Psoas muscle (tissue), 8 donors: ENCODE data around the gene ADSS1. TPM values are rescaled to one million over a fixed set of nuclear protein-coding genes. Genes with fewer than 3 reads are reported as not detected.
A peak's percentile ranks its signal among the peaks of the same experiment; 100 is the strongest.
"Not testable (repeated sequence)": the region's sequence is repeated elsewhere in the genome, so short reads cannot be mapped to it uniquely, and the experiment has no call there.

Experiments
- ATAC-seq, 4 donors: fragments of 200-7000 bp; cut with Tn5 transposase; one replicate each; pipeline ENCODE4 v1.9.1; 2020; ENCODE audit warnings: moderate library complexity in 3 of 4, mild to moderate bottlenecking in 2 of 4
- DNase-seq, 2 donors: peaks; one replicate each; pipeline ENCODE4 v3.0.0-alpha.2; 2020
- H3K27ac ChIP-seq: fragments of 200-600 bp; one replicate; pipeline ENCODE4 v1.8.0; 2022
- H3K27me3 ChIP-seq, 3 donors: fragments of 200-600 bp in 1 of 3; one replicate each; pipeline versions ENCODE4 v1.6.1 to v1.8.0; 2013 to 2022; ENCODE audit warnings: low read length in 2 of 3, mild to moderate bottlenecking in 2 of 3, moderate library complexity in 1 of 3; ENCODE audit not compliant: insufficient read depth in 3 of 3
- H3K36me3 ChIP-seq, 2 donors: fragments of 200-600 bp in 1 of 2; one replicate each; pipeline versions ENCODE4 v1.6.1 to v1.8.0; 2013 to 2022; ENCODE audit warnings: low read depth in 1 of 2, mild to moderate bottlenecking in 1 of 2, moderate library complexity in 1 of 2; ENCODE audit not compliant: insufficient read depth in 1 of 2
- H3K4me1 ChIP-seq: fragments of 200-600 bp; one replicate; pipeline ENCODE4 v1.8.0; 2022
- H3K4me3 ChIP-seq: fragments of 200-600 bp; one replicate; pipeline ENCODE4 v1.8.0; 2022; ENCODE audit warnings: mild to moderate bottlenecking
- H3K9me3 ChIP-seq: fragments of 200-600 bp; one replicate; pipeline ENCODE4 v1.8.0; 2022
- CTCF ChIP-seq: fragments of 200-600 bp; IDR thresholded peaks from one replicate; pipeline ENCODE4 v1.8.0; 2022; ENCODE audit warnings: antibody characterized with exemption
- WGBS, 3 donors: extraction: QIAGEN DNeasy Blood & Tissue Kit; methylation state at CpG; one replicate each; pipeline versions ENCODE4 v1.1.6 to v1.1.7; 2013; 5-methylcytosine and 5-hydroxymethylcytosine counted together
- intact Hi-C, 2 donors: fragments of 100-400 bp; cut with DNase I; formaldehyde crosslinking; loops; one replicate each; pipeline versions ENCODE4 v1.11.0 to v1.14.2; 2022
- polyA plus RNA-seq, 3 donors: library from polyadenylated mRNA; stranded (reverse); fragments of 200-250 nt; gene quantifications; one replicate each; pipeline ENCODE4 v1.2.3, GENCODE V29; 2013
- total RNA-seq, 4 donors: library from RNA; stranded (reverse); fragmentation: NEBNext Ultra II Directional in 2 of 4; extraction: Animal tissue kit (Norgen Biotek cat#: 25700) in 2 of 4; gene quantifications; one replicate each; pipeline versions ENCODE4 v1.2.1 to v1.2.4, GENCODE V29; 2021 to 2023
- donor health status: healthy with polysubstance abuse.
- donor health status: DM: no; HTN: no; CAD: no; lungs with moderate emphysema.
- donor health status: Bipolar disorder and iron deficiency.
- donor health status: healthy.
- donor health status: DM: yes; HTN: yes; CAD: no.
- donor health status: DM: no; HTN: no; CAD: no.
- donor health status: DM: no; HTN: no; CAD: no.
- donor health status: DM: yes; HTN: yes; CAD: no.

The ADSS1 gene
- total and polyA plus RNA-seq, 7 donors, result 187 to 394 (median 300) TPM

GRCh38 chr14:104726600-104727451 is 2.8 kb downstream of the ADSS1 start:
- H3K27ac ChIP-seq, result peak overlapping the region; percentile 83
- H3K27me3 ChIP-seq, result no peaks in the 10 kb centered on the region
- TF ChIP-seq CTCF, result no peak
- intact Hi-C loops, result no loop called here
- H3K4me1 ChIP-seq, result peaks cover 64% of the 10 kb centered on the region
- no peak for ATAC-seq
- no peaks in the 10 kb centered on the region for H3K9me3 ChIP-seq
- no peaks in the 10 kb centered on the region for H3K36me3 ChIP-seq
- no peak overlapping the region for H3K4me3 ChIP-seq
- WGBS, 3 donors, result 35 to 51% (median 38%) methylated on average over 20 to 21 of the region's 21 CpGs
- no peak for DNase-seq

GRCh38 chr14:104728631-104729030 is 4.6 kb downstream of the ADSS1 start:
- 58 to 67% (median 63%) methylated on average over 16 to 17 of the region's 17 CpGs for WGBS, 3 donors
- H3K27ac ChIP-seq, result peak overlapping the region; percentile 67
- ATAC-seq, result no peak
- H3K9me3 ChIP-seq, result no peaks in the 10 kb centered on the region
- H3K36me3 ChIP-seq, result no peaks in the 10 kb centered on the region
- DNase-seq, result no peak
- no peaks in the 10 kb centered on the region for H3K27me3 ChIP-seq
- intact Hi-C loops, result no loop called here
- no peak overlapping the region for H3K4me3 ChIP-seq
- H3K4me1 ChIP-seq, result peaks cover 64% of the 10 kb centered on the region
- no peak for TF ChIP-seq CTCF

- DNase-seq (peak in 1 of 2 donors; percentile 83), ATAC-seq (peak in 2 of 4 donors; percentile 11 to 12)
- H3K36me3 ChIP-seq, H3K27me3 ChIP-seq, H3K4me3 ChIP-seq, H3K9me3 ChIP-seq, intact Hi-C loops: not testable (repeated sequence)
- 80 to 88% (median 81%) methylated on average over 27 to 57 of the region's 73 CpGs for WGBS, 3 donors
- Histone ChIP-seq H3K27ac (peak overlapping the region; percentile 67), H3K4me1 (peaks cover 70% of the 10 kb centered on the region)
Measured at GRCh38 chr14:104729176-104729834, 5.3 kb downstream of the ADSS1 start.

GRCh38 chr14:104729835-104730181 is 5.8 kb downstream of the ADSS1 start:
- peaks cover 75% of the 10 kb centered on the region for H3K4me1 ChIP-seq
- WGBS, 3 donors, result 48 to 83% (median 65%) methylated on average over 12 to 16 of the region's 16 CpGs

More at GRCh38 chr14:104729835-104730181, 5.8 kb downstream of the ADSS1 start:
- Histone ChIP-seq H3K27me3 (no peaks in the 10 kb centered on the region), H3K9me3 (no peaks in the 10 kb centered on the region), H3K36me3 (no peaks in the 10 kb centered on the region), H3K27ac (peak overlapping the region; percentile 73), H3K4me3 (no peak overlapping the region)
- no peak for TF ChIP-seq CTCF
- intact Hi-C loops, result no loop called here
- DNase-seq, result peak in 1 of 2 donors; percentile 74
- ATAC-seq, result no peak
